Calu3 (cell line): ENCODE measurements around the gene MGAT4D. TPM values are rescaled to one million over a fixed set of nuclear protein-coding genes. Genes with fewer than 3 reads are reported as not detected.

ENCODE experiments used
- Bru-seq: library from RNA; stranded (reverse); fragments of 400-500 nt; gene quantifications from one replicate; lab custom pipeline; 2021; lab: Mats Ljungman, UMichigan
- BruChase-seq, 2 experiments: library from RNA; stranded (reverse); fragments of 400-500 nt; gene quantifications; one replicate each; lab custom pipeline; 2021; lab: Mats Ljungman, UMichigan
- BruUV-seq: library from RNA; stranded (reverse); fragments of 400-500 nt; replicated peaks from 2 replicates; lab custom pipeline; 2021; lab: Mats Ljungman, UMichigan
- CTCF ChIA-PET: fragments of 300-600 bp; sonication (Branson Sonifier 250); formaldehyde crosslinking; loops from one replicate; lab custom pipeline; 2022; ENCODE audit warnings: antibody characterized with exemption; lab: Charles Lee
- DNase-seq: peaks from one replicate; pipeline ENCODE4 v3.0.0; 2022
- H3K27ac Mint-ChIP-seq: one replicate; pipeline ENCODE4 v1.8.0; 2022; ENCODE audit warnings: mixed read lengths; ENCODE audit not compliant: unreplicated experiment
- H3K27me3 Mint-ChIP-seq: one replicate; pipeline ENCODE4 v1.8.0; 2022; ENCODE audit warnings: mixed read lengths; ENCODE audit not compliant: unreplicated experiment
- H3K36me3 Mint-ChIP-seq: one replicate; pipeline ENCODE4 v1.8.0; 2022; ENCODE audit warnings: mild to moderate bottlenecking, moderate library complexity, mixed read lengths; ENCODE audit not compliant: insufficient read depth, unreplicated experiment
- H3K4me1 Mint-ChIP-seq: one replicate; pipeline ENCODE4 v1.8.0; 2022; ENCODE audit warnings: mild to moderate bottlenecking, low read depth, mixed read lengths; ENCODE audit not compliant: unreplicated experiment
- H3K4me3 Mint-ChIP-seq: one replicate; pipeline ENCODE4 v1.8.0; 2022; ENCODE audit warnings: mild to moderate bottlenecking, low read depth, moderate library complexity, mixed read lengths; ENCODE audit not compliant: unreplicated experiment
- H3K9me3 Mint-ChIP-seq: one replicate; pipeline ENCODE4 v1.8.0; 2022; ENCODE audit warnings: low read depth, mixed read lengths; ENCODE audit not compliant: unreplicated experiment
- intact Hi-C: fragments of 100-400 bp; cut with micrococcal nuclease; formaldehyde crosslinking; loops from one replicate; pipeline ENCODE4 v1.10.0; 2022; ENCODE audit not compliant: unreplicated experiment
- long read RNA-seq: library from polyadenylated mRNA; stranded (forward); transcript quantifications from one replicate; pipeline ENCODE4 v2.0.0, GENCODE V29; 2022
- total RNA-seq: library from RNA; stranded (reverse); gene quantifications from 2 replicates; pipeline ENCODE4 v1.2.3, GENCODE V29; 2022
- TF ChIP-seq, protein P1 (sequence below): fragments of 200-600 bp; IDR thresholded peaks from one replicate; pipeline ENCODE4 v1.8.0; 2022; ENCODE audit warnings: antibody characterized with exemption; ENCODE audit not compliant: unreplicated experiment

MGAT4D gene
- not detected in 2 replicates for total RNA-seq
- not detected for Bru-seq, nascent RNA
- percentile 3 among the genes with signal in this experiment for BruChase-seq, experiment 1, labeled RNA remaining after a 6-hour chase
- not detected for BruChase-seq, experiment 2, labeled RNA remaining after a 2-hour chase
- long read RNA-seq = 0 reads

GRCh38 chr4:140497747-140498636 is at the start of gene MGAT4D:
MGAT4D (minus strand) TSS chr4:140498293; CDS start chr4:140498222, 71 bp downstream.
- BruUV-seq = no TSS peak
- peak within 1 kb of the TSS; percentile 67 for H3K4me3 Mint-ChIP-seq
- CTCF ChIA-PET = no interaction called here

GRCh38 chr4:140533951-140534480 is 35.9 kb upstream of the MGAT4D start:
- Mint-ChIP-seq H3K36me3 (no peaks in the 10 kb centered on the region), H3K4me3 (no peak overlapping the region), H3K9me3 (no peaks in the 10 kb centered on the region), H3K27ac (no peak overlapping the region), H3K27me3 (no peaks in the 10 kb centered on the region), H3K4me1 (no peaks in the 10 kb centered on the region)
- no peak for DNase-seq
- intact Hi-C loops = no loop called here
- no TSS peak for BruUV-seq
- TF ChIP-seq, protein P1, sequence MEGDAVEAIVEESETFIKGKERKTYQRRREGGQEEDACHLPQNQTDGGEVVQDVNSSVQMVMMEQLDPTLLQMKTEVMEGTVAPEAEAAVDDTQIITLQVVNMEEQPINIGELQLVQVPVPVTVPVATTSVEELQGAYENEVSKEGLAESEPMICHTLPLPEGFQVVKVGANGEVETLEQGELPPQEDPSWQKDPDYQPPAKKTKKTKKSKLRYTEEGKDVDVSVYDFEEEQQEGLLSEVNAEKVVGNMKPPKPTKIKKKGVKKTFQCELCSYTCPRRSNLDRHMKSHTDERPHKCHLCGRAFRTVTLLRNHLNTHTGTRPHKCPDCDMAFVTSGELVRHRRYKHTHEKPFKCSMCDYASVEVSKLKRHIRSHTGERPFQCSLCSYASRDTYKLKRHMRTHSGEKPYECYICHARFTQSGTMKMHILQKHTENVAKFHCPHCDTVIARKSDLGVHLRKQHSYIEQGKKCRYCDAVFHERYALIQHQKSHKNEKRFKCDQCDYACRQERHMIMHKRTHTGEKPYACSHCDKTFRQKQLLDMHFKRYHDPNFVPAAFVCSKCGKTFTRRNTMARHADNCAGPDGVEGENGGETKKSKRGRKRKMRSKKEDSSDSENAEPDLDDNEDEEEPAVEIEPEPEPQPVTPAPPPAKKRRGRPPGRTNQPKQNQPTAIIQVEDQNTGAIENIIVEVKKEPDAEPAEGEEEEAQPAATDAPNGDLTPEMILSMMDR = no peak
- CTCF ChIA-PET = no interaction called here

More at GRCh38 chr4:140497747-140498636, at the start of gene MGAT4D:
- Mint-ChIP-seq H3K27me3 (peaks cover 80% of the 10 kb centered on the region), H3K4me1 (no peaks in the 10 kb centered on the region), H3K36me3 (no peaks in the 10 kb centered on the region), H3K9me3 (no peaks in the 10 kb centered on the region), H3K27ac (no peak within 1 kb of the TSS)
- intact Hi-C loops = no loop called here
- DNase-seq = peak; percentile 4
- TF ChIP-seq, protein P1 = no peak

DNA sequence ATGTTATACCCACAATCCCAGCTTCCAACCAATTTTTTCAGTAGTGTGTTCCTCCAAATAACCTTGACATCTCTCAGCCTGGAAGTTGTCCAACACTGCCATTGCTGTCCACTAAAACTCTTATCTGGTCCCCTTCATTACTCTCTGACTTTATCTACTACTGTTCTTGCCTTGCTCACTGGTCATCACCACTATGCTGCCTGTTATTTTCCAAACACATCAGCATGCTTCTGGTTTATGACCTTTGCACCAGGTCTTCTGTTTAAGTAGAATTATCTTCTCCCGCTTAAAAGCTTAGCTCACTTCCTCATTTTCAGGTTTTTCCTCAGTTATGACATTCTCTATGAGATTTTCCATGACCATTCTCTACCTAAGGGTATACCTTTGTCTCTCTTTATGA is 31.3 kb upstream of the MGAT4D start:
- TF ChIP-seq, protein P1 = no peak
- no peak for DNase-seq
- H3K9me3 Mint-ChIP-seq = no peaks in the 10 kb centered on the region
- CTCF ChIA-PET = no interaction called here
- intact Hi-C loops = loop anchor here (10.0 kb wide), 2 partner anchors 95 to 155 kb away; partner anchors contain the start of gene SCOC
- no peak overlapping the region for H3K4me3 Mint-ChIP-seq
- no TSS peak for BruUV-seq
- no peak overlapping the region for H3K27ac Mint-ChIP-seq
- H3K36me3 Mint-ChIP-seq = peaks cover 2% of the 10 kb centered on the region
- no peaks in the 10 kb centered on the region for H3K27me3 Mint-ChIP-seq
- H3K4me1 Mint-ChIP-seq = no peaks in the 10 kb centered on the region

- intact Hi-C loops = loop anchor here (10.0 kb wide), 2 partner anchors 89 to 149 kb away; partner anchors contain the start of gene SCOC
- peak within 1 kb of the TSS; percentile 81 for H3K4me3 Mint-ChIP-seq
- CTCF ChIA-PET = no interaction called here
- DNase-seq = peak; percentile 95
- no peaks in the 10 kb centered on the region for H3K9me3 Mint-ChIP-seq
- peaks cover 7% of the 10 kb centered on the region for H3K4me1 Mint-ChIP-seq
- H3K27me3 Mint-ChIP-seq = no peaks in the 10 kb centered on the region
- peaks cover 11% of the 10 kb centered on the region for H3K36me3 Mint-ChIP-seq
- TF ChIP-seq, protein P1 = peak; percentile 76
- BruUV-seq = no TSS peak
- no peak within 1 kb of the TSS for H3K27ac Mint-ChIP-seq
These were observed 26.0 kb upstream of the MGAT4D start, which contains the start of gene ELMOD2 for GRCh38 chr4:140523857-140524742. ELMOD2 (plus strand) TSS chr4:140524168; CDS start chr4:140525429, 1,261 bp downstream.
